GM20000 (cell line): ENCODE results near the gene TMEFF1.

Experiments
- DNase-seq: peaks from one replicate; pipeline ENCODE4 v3.0.0; 2012; ENCODE audit warnings: low spot score
- TF ChIP-seq, protein P1 (sequence below): IDR thresholded peaks from 2 replicates; pipeline ENCODE4 v1.5.1; 2012; ENCODE audit warnings: mild to moderate bottlenecking, control low read depth; ENCODE audit errors: extremely low read depth, missing control alignments

Gene TMEFF1

DNA sequence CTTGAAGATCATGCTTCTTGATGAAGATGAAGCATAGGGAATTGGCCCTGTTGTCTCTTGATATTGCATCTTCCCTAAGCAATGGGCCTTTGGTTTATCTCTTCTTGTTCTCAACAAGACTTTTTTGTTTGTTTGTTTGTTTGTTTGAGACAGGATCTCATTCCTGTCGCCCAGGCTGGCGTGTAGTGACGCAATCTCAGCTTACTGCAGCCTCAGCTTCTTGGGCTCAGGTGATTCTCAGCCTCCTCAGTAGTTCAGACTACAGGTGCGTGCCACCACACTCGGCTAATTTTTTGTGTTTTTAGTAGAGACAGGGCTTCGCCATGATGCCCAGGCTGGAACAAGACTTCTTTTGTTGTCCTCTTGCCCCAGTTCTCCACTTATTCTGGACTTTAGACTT lies 5.2 kb downstream of the TMEFF1 start:
- TF ChIP-seq, protein P1, sequence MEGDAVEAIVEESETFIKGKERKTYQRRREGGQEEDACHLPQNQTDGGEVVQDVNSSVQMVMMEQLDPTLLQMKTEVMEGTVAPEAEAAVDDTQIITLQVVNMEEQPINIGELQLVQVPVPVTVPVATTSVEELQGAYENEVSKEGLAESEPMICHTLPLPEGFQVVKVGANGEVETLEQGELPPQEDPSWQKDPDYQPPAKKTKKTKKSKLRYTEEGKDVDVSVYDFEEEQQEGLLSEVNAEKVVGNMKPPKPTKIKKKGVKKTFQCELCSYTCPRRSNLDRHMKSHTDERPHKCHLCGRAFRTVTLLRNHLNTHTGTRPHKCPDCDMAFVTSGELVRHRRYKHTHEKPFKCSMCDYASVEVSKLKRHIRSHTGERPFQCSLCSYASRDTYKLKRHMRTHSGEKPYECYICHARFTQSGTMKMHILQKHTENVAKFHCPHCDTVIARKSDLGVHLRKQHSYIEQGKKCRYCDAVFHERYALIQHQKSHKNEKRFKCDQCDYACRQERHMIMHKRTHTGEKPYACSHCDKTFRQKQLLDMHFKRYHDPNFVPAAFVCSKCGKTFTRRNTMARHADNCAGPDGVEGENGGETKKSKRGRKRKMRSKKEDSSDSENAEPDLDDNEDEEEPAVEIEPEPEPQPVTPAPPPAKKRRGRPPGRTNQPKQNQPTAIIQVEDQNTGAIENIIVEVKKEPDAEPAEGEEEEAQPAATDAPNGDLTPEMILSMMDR: no peak
- no peak for DNase-seq

GRCh38 chr9:100479820-100480219 lies 6.9 kb downstream of the TMEFF1 start:
- TF ChIP-seq, protein P1: no peak
- DNase-seq: no peak

- no peak for DNase-seq
- TF ChIP-seq, protein P1: no peak
Observed at GRCh38 chr9:100485196-100485595, 12.2 kb downstream of the TMEFF1 start.

DNA sequence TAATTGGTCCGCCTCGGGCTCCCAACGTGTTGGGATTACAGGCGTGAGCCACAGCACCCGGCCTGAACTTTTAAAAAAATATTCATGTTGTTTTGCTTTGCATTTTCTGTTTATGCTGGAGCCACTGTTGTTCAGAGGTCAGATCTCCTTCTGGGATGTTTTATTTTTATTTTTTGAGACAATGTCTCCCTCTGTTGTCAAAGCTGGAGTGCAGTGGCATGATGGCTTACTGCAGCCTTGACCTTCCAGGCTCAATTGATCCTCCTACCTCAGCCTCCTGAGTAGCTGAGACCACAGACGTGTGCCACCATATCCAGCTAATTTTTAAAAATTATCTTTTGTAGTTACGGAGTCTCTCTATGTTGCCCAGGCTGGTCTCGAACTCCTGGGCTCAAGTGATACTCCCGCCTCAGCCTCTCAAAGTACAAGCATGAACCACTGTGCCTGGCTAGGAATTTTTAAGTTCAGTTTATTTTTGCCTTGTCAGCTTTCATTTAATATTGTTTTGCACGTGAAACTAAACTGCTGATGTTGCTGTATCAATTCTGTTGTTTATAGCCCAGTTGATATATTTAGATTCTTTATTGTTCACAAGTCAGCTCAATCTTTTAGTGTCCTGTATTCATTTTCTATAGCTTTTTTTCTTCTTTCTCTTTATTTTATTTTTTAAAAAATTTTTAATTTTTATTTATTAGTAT lies 13.7 kb downstream of the TMEFF1 start:
- no peak for DNase-seq
- TF ChIP-seq, protein P1: no peak

GRCh38 chr9:100488177-100488576 lies 15.2 kb downstream of the TMEFF1 start:
- DNase-seq: no peak
- TF ChIP-seq, protein P1: no peak

- DNase-seq: no peak
- TF ChIP-seq, protein P1: no peak
Observed at GRCh38 chr9:100489836-100490235, 16.9 kb downstream of the TMEFF1 start.

- no peak for DNase-seq
- TF ChIP-seq, protein P1: no peak
Observed at GRCh38 chr9:100492952-100493351, 20.0 kb downstream of the TMEFF1 start.
